Mesodermal cell (in vitro differentiated cells): ENCODE data around the gene LCN1. TPM values are rescaled to one million over a fixed set of nuclear protein-coding genes. Genes with fewer than 3 reads are reported as not detected.

Source experiments
- H3K27ac ChIP-seq: 2 replicates; pipeline ENCODE4 v1.7.0; 2013; ENCODE audit warnings: mild to moderate bottlenecking, low read depth, low read length, moderate library complexity; ENCODE audit not compliant: severe bottlenecking
- H3K36me3 ChIP-seq: 2 replicates; pipeline ENCODE4 v1.7.1; 2013; ENCODE audit warnings: mild to moderate bottlenecking, low read length, moderate library complexity; ENCODE audit not compliant: control insufficient read depth, insufficient read depth
- H3K4me1 ChIP-seq: one replicate; pipeline ENCODE4 v1.7.1; 2013; ENCODE audit warnings: mild to moderate bottlenecking, low read length; ENCODE audit not compliant: insufficient read depth, control insufficient read depth, poor library complexity, severe bottlenecking
- H3K4me3 ChIP-seq: 2 replicates; pipeline ENCODE4 v1.7.0; 2013; ENCODE audit warnings: low read length, control low read depth, mild to moderate bottlenecking; ENCODE audit not compliant: insufficient read depth, poor library complexity, severe bottlenecking; ENCODE audit errors: extremely low read depth
- H3K9me3 ChIP-seq: 2 replicates; pipeline ENCODE4 v1.7.1; 2013; ENCODE audit warnings: mild to moderate bottlenecking, low read length, moderate library complexity; ENCODE audit not compliant: control insufficient read depth
- WGBS, 2 experiments: methylation state at CpG; one replicate each; pipeline ENCODE4 v1.1.5; 2013; ENCODE audit warnings: missing lambda C conversion rate in 2 of 2; ENCODE audit not compliant: insufficient coverage in 2 of 2; 5-methylcytosine and 5-hydroxymethylcytosine counted together
- polyA plus RNA-seq, 2 experiments: library from polyadenylated mRNA; stranded (reverse); fragments of 50-300 nt; gene quantifications; one replicate each; pipeline ENCODE4 v1.2.3, GENCODE V29; 2013

Gene LCN1
- 3.2 TPM for polyA plus RNA-seq (2013, experiment 1 of 2)
- polyA plus RNA-seq (2013, experiment 2 of 2), result 1.8 TPM

DNA sequence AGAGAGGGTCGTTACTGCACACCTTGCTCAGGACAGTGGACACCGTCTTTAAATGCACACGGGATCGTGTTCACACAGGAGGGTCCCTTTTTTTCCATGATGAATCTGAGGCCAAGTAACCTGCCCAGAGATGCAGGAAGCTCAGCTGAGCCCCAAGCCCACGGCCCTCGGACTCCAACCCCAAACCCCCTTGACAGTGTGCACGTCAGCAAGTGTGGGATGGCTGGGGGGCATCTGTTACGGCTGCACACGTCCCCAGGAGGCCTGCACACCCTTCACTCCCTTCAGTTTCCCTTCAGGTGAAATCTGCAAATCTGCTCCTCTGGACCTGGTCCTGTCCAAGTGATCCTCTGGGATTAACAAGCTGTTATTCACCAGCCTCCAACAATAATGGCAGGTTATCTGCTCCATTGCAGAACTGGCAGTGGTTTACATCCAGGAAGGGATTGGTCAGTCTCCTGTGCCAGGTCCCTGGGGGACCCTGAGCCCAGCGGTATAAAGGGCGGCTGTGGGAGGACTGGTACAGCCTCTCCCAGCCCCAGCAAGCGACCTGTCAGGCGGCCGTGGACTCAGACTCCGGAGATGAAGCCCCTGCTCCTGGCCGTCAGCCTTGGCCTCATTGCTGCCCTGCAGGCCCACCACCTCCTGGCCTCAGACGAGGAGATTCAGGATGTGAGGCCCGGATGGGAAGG, at the start of gene LCN1:
TSS of gene LCN1 (plus strand) at position 525 of the 692 bp plus-strand sequence. CDS start at position 583, 58 bp downstream.
- H3K27ac ChIP-seq, result no peak within 1 kb of the TSS
- H3K9me3 ChIP-seq, result no peaks in the 10 kb centered on the region
- H3K4me1 ChIP-seq, result peaks cover 18% of the 10 kb centered on the region
- WGBS, 2 experiments, result 90 to 93% methylated on average over 6 to 12 of the region's 18 CpGs
- no peaks in the 10 kb centered on the region for H3K36me3 ChIP-seq
- no peak within 1 kb of the TSS for H3K4me3 ChIP-seq

DNA sequence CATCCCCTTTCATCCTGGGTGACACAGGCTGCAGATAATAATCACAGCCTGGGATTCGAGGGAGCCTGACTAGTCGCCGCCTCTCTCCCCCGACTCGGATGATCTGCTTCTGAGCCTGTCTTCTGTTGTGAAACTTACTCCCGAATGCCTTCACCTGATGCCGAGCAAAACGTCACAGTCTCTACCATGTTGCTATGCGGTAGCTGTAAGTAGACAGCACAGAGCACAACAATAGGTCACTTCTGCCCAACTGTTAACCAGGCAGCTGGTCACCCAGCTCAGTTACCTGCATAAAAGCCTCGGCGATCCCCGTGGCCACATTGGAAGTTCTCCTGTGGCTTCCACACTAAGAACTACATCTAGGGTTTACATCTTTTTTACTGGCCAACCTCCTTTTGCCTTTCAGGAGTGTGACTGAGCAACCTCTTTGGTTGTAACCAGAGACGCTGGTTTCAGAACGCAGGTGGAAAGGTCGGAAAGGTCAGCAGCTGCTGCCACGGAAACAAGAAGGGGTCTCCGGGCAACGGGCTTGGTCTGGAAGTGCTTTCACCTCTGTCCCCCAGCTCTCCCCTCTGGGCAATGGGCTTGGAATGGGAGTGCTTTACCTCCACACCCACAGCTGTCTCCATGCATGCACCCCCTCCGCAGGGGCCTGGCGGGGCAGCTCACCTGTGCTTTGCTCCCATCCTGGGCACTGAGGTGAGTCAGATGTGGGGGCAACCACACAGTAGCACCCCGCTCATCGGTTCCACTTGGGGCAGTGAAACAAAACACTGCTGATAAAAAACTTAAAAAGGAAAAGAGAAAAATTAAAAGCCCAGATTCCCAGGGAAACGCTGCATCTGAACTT, 49.2 kb upstream of the LCN1 start:
- Histone ChIP-seq H3K36me3 (peaks cover 4% of the 10 kb centered on the region), H3K27ac (peak overlapping the region; percentile 16), H3K4me1 (peaks cover 27% of the 10 kb centered on the region), H3K4me3 (no peak overlapping the region), H3K9me3 (no peaks in the 10 kb centered on the region)
- WGBS, 2 experiments, result 81 to 82% methylated on average over 20 to 23 of the region's 23 CpGs

DNA sequence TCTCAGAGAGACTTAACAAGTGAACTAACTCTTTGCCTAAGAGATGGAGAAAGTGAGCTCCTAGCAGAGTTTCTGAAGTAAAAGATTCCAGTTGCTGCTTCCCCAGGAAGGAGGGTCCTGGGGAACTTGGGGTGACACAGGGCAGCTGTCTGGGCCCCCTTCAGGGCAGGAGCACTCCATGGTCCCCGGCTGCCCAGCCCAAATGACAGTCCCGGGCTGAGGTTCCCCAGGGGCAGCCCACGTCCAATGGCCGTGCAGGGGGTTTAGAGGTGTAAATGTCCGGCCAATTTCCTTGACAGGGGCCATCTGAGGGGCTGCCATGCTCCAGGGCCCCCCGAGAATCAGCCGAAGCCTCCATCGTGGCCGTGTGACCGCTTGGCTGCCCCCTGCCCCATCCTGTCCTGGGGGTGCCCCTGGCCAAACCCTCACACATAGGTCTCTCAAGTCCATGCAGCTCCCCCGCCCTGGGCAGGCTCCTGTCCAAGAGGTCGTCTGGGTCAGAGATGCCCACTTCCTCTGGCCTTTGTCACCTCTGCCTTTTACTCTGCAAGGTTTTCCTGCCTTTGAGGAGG, 47.2 kb upstream of the LCN1 start:
- no peaks in the 10 kb centered on the region for H3K9me3 ChIP-seq
- 82 to 94% methylated on average over 11 of the region's 12 CpGs for WGBS, 2 experiments
- no peak overlapping the region for H3K4me3 ChIP-seq
- peaks cover 16% of the 10 kb centered on the region for H3K4me1 ChIP-seq
- no peak overlapping the region for H3K27ac ChIP-seq
- peaks cover 4% of the 10 kb centered on the region for H3K36me3 ChIP-seq

DNA sequence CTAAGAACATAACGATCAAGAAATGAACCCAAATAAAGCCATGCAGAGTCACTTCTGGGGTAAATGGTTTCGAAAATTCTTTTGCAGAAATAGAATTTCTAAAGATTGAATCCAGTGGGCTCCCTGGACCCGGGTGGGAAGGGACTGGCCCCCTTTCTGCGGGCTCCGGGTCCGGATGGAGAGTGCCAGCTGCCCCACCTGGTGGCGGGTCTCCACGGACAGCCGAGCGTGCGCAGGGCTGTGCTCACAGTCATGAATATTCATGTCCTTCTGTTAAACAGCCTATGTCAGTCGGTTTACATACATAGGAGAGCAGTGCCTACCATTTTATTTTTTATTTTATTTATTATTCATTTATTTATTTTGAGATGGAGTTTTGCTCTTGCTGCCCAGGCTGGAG, 46.3 kb upstream of the LCN1 start:
- 18 to 22% methylated on average over 7 to 11 of the region's 12 CpGs for WGBS, 2 experiments
- Histone ChIP-seq H3K36me3 (peaks cover 4% of the 10 kb centered on the region), H3K4me1 (peaks cover 11% of the 10 kb centered on the region), H3K27ac (no peak overlapping the region), H3K9me3 (no peaks in the 10 kb centered on the region), H3K4me3 (no peak overlapping the region)

DNA sequence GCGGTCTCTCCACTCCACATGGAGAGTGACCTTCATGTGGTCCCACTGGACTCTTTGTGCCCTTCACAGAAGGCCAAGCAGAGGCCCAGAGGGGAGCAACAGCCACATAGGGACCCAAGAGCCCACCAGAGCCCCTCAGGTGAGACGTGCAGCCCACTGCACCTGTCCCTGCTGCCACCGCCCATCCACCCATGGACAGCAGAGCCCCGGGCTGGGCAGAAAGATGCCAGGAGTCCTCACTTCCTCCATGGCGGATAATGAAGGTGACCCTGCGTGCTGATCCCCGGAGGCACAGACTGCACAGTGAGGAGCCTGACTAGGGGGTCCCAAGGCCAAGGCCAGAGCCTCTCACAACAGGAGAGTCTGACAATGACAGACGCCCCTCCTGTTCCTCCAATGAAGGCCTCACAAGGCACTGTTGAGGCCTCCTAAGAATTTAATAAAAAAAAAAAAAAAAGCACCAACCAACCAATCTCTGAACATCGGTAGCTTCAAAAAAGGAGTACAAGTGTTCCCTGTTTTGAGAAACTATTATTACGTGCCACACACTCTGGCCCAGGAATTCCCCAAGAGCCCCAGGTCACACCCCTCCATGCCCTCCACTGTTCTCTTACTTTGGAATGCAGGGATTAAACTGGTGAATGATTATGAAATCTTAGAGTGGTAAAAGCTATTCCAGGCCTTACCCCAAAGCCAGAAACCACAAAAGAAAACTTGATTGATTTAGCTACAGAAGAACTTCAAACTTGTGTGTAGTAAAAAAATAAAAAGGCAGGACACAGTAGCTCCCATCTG, 44.5 kb upstream of the LCN1 start:
- Histone ChIP-seq H3K4me3 (no peak overlapping the region), H3K27ac (no peak overlapping the region), H3K9me3 (no peaks in the 10 kb centered on the region), H3K4me1 (peaks cover 12% of the 10 kb centered on the region), H3K36me3 (peaks cover 4% of the 10 kb centered on the region)
- WGBS, 2 experiments, result 86 to 92% methylated on average over 7 to 8 of the region's 10 CpGs

DNA sequence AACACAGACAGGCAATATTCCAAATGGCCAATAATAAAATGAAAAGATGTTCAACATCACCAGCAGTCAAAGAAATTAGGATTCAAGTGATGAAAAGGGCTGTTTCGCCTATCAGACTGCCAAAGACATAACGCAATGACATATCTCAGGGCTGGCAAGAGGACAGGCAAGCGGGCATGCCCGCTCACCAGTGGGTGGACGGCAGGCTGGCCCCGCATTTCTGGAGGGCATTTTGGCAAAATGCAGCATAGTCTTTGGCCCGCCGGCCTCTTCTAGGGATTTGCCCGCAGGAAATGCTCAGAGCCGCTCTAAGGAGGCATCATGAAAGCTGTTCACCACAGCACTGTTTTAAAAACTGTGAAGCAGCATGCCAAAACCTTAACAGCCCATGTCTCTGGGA, 43.0 kb upstream of the LCN1 start:
- peaks cover 7% of the 10 kb centered on the region for H3K36me3 ChIP-seq
- H3K4me1 ChIP-seq, result peaks cover 8% of the 10 kb centered on the region
- no peak overlapping the region for H3K27ac ChIP-seq
- H3K9me3 ChIP-seq, result no peaks in the 10 kb centered on the region
- 88 to 91% methylated on average over 10 of the region's 10 CpGs for WGBS, 2 experiments
- H3K4me3 ChIP-seq, result no peak overlapping the region

DNA sequence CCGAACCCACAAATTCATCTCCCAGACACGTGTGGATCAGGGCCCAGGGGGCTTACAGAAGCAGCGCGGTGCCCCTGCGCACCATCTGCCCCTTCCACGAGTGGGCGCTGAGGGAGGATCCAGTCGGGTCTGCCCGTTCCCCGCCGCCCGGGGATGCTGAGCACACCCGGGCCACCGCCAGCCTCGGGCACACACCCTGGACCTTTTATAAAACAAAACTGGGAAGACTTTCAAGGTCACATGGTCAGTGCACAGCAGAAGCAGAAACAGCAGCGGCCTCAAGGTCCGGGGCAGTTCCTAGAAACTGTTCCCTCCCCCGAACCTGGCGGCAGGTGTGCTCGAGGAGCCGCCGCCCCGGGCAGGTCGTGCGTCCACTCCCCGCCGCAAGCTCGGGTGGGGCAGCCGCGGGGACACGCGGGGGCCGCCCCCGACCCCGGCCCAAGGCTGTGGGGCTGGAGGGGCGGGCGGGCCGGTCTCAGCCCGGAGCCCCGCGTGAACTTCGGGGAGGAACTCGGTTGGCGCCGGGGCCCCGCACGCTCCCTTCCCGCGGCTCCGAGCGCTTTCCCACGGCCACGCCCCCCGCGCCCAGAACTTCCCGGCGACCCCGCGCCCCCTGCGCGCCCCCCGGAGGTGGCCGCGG, 42.3 kb upstream of the LCN1 start:
- no peaks in the 10 kb centered on the region for H3K9me3 ChIP-seq
- H3K27ac ChIP-seq, result no peak overlapping the region
- H3K4me3 ChIP-seq, result peak overlapping the region; percentile 44
- H3K4me1 ChIP-seq, result peaks cover 8% of the 10 kb centered on the region
- peaks cover 14% of the 10 kb centered on the region for H3K36me3 ChIP-seq
- 12 to 13% methylated on average over 35 to 40 of the region's 64 CpGs for WGBS, 2 experiments

DNA sequence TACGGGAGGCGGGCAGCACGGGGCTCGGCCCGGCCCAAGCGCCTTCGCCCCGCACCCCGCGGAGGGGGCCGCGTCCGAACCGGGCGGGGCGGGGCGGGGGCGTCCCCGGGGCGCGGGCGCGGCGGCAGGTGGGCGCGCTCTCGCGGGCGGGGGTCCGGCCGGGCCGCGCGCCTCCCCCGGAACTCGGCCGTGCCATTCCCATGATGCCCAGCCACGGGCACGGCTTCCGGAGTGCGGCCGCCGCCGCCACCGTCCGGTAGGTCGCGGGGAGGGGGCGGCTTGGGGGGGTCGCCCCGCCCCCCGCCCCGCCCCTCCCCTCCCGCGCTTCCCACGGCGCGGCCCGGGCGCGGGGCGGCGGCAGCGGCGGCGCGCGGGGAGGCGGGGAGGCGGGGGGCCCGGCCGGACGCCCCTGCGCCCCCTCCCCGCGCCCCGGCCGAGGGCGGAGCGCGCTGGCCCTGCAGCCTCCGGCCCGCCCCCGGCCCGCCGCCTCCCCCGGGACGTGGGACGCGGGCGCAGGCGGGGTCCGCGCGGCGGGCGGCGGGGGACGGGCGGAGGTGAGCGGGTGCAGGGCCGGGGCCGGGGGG, 41.7 kb upstream of the LCN1 start, which contains the start of gene PPP1R26:
TSS of gene PPP1R26 (plus strand) at position 314 of the 584 bp plus-strand sequence. CDS start 4,729 bp downstream, outside the sequence.
- Histone ChIP-seq H3K9me3 (no peaks in the 10 kb centered on the region), H3K36me3 (peaks cover 21% of the 10 kb centered on the region), H3K4me1 (peaks cover 4% of the 10 kb centered on the region), H3K27ac (no peak within 1 kb of the TSS), H3K4me3 (peak within 1 kb of the TSS; percentile 75)
- WGBS, 2 experiments, result 0 to 7% methylated on average over 3 to 26 of the region's 103 CpGs

DNA sequence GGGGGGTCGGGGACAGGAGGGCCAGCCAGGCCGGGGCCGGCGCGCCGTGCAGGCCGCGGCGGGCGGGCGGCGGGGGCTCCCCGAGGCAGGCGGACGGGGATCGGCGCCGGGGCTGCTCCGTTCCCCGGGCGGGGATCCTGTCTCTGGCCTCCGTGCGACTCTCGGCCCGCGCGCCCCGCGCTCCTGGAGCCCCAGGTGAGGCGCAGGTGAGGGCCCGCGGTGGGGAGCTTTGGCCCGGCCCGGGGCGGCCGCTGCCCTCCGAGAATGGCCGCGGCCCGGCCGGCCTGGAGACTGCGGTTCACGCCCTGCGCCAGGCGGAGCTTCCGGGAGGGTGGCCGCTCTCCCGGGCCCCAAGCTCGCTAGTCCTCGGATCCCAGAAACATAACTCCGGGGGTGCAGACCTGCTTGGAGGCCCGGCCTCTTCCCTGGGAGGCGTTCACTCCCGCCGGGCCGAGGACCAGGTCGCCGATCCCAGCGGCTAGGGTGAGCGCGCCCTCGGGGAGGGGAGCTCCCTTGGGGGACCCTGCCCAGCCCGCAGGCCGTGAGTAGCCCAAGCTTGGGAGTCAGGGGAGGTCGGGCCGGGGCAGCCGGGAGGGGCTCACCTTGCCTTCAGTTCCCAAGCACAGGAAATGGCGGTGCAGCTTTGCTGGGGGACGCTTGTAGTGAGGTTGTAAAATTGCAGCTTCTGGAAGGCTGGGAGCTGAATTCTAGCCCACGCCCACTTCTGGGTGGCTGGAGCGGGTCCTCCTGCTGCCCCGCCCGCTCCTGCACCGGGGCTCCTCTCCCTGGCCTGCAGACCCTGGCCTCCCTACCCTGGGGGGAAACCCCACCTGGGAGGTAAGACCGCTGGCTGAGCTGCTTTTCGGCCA, 40.9 kb upstream of the LCN1 start:
- no peak overlapping the region for H3K27ac ChIP-seq
- H3K9me3 ChIP-seq, result no peaks in the 10 kb centered on the region
- peaks cover 4% of the 10 kb centered on the region for H3K4me1 ChIP-seq
- peak overlapping the region; percentile 75 for H3K4me3 ChIP-seq
- WGBS, 2 experiments, result 1% methylated on average over 45 to 60 of the region's 76 CpGs
- peaks cover 28% of the 10 kb centered on the region for H3K36me3 ChIP-seq
